Activated T-cell treated with anti-CD3 and anti-CD28 coated beads, Interleukin-2, amount 50 U/mL, for 72 hours (primary cell): ENCODE data around the gene HBA1. TPM values are rescaled to one million over a fixed set of nuclear protein-coding genes. Genes with fewer than 3 reads are reported as not detected.
A peak's percentile ranks its signal among the peaks of the same experiment; 100 is the strongest.
"Not testable (repeated sequence)": the region's sequence is repeated elsewhere in the genome, so short reads cannot be mapped to it uniquely, and the experiment has no call there.

Experiments
- ATAC-seq, 2 donors: fragments of 150-1000 bp; cut with Tn5 transposase; replicated peaks in 1 of 2; 2 replicates each; pipeline ENCODE4 v1.10.0; 2021; ENCODE audit warnings: moderate library complexity in 2 of 2, mild to moderate bottlenecking in 1 of 2
- DNase-seq, 2 donors: peaks; one replicate each; pipeline ENCODE4 v3.0.0; 2021 to 2022; ENCODE audit warnings: mixed read lengths in 1 of 2
- H3K27ac Mint-ChIP-seq: one replicate; pipeline ENCODE4 v1.8.0; 2022; ENCODE audit warnings: mild to moderate bottlenecking, moderate library complexity, mixed read lengths
- H3K27me3 Mint-ChIP-seq: one replicate; pipeline ENCODE4 v1.8.0; 2022; ENCODE audit warnings: low read depth, mixed read lengths
- H3K36me3 Mint-ChIP-seq, 2 donors: one replicate each; pipeline ENCODE4 v1.8.0; 2022; ENCODE audit warnings: mixed read lengths in 2 of 2, mild to moderate bottlenecking in 1 of 2; ENCODE audit not compliant: insufficient read depth in 2 of 2
- H3K4me1 Mint-ChIP-seq: one replicate; pipeline ENCODE4 v1.8.0; 2022; ENCODE audit warnings: low read depth, mixed read lengths
- H3K4me3 Mint-ChIP-seq, 2 donors: one replicate each; pipeline ENCODE4 v1.8.0; 2022; ENCODE audit warnings: mild to moderate bottlenecking in 2 of 2, mixed read lengths in 2 of 2, moderate library complexity in 2 of 2
- H3K9me3 Mint-ChIP-seq, 2 donors: one replicate each; pipeline ENCODE4 v1.8.0; 2022; ENCODE audit warnings: mixed read lengths in 2 of 2
- total RNA-seq, 2 donors: library from RNA; stranded (reverse); gene quantifications; one replicate each; pipeline ENCODE4 v1.2.3, GENCODE V29; 2022

The HBA1 gene
- total RNA-seq, 2 donors from 2014 or later = 1.1 TPM; not detected in 1

DNA sequence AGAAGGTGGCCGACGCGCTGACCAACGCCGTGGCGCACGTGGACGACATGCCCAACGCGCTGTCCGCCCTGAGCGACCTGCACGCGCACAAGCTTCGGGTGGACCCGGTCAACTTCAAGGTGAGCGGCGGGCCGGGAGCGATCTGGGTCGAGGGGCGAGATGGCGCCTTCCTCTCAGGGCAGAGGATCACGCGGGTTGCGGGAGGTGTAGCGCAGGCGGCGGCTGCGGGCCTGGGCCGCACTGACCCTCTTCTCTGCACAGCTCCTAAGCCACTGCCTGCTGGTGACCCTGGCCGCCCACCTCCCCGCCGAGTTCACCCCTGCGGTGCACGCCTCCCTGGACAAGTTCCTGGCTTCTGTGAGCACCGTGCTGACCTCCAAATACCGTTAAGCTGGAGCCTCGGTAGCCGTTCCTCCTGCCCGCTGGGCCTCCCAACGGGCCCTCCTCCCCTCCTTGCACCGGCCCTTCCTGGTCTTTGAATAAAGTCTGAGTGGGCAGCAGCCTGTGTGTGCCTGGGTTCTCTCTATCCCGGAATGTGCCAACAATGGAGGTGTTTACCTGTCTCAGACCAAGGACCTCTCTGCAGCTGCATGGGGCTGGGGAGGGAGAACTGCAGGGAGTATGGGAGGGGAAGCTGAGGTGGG is 3.1 kb upstream of the HBA1 start:
- Mint-ChIP-seq H3K27me3 (peaks cover 74% of the 10 kb centered on the region), H3K4me3 (peak overlapping the region; percentile 38 to 73)
- not testable (repeated sequence) for H3K36me3 Mint-ChIP-seq, H3K4me1 Mint-ChIP-seq, H3K27ac Mint-ChIP-seq, DNase-seq, H3K9me3 Mint-ChIP-seq, ATAC-seq

DNA sequence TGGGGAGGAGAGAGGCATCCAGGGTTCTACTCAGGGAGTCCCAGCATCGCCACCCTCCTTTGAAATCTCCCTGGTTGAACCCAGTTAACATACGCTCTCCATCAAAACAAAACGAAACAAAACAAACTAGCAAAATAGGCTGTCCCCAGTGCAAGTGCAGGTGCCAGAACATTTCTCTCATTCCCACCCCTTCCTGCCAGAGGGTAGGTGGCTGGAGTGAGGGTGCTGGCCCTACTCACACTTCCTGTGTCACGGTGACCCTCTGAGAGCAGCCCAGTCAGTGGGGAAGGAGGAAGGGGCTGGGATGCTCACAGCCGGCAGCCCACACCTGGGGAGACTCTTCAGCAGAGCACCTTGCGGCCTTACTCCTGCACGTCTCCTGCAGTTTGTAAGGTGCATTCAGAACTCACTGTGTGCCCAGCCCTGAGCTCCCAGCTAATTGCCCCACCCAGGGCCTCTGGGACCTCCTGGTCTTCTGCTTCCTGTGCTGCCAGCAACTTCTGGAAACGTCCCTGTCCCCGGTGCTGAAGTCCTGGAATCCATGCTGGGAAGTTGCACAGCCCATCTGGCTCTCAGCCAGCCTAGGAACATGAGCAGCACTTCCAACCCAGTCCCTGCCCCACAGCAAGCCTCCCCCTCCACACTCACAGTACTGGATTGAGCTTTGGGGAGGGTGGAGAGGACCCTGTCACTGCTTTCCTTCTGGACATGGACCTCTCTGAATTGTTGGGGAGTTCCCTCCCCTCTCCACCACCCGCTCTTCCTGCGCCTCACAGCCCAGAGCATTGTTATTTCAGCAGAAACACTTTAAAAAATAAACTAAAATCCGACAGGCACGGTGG is 2.3 kb upstream of the HBA1 start:
- not testable (repeated sequence) for H3K36me3 Mint-ChIP-seq, DNase-seq, H3K9me3 Mint-ChIP-seq, H3K27ac Mint-ChIP-seq, ATAC-seq, H3K4me1 Mint-ChIP-seq
- H3K27me3 Mint-ChIP-seq = peaks cover 73% of the 10 kb centered on the region
- H3K4me3 Mint-ChIP-seq = peak overlapping the region in 1 of 2 donors; percentile 8

DNA sequence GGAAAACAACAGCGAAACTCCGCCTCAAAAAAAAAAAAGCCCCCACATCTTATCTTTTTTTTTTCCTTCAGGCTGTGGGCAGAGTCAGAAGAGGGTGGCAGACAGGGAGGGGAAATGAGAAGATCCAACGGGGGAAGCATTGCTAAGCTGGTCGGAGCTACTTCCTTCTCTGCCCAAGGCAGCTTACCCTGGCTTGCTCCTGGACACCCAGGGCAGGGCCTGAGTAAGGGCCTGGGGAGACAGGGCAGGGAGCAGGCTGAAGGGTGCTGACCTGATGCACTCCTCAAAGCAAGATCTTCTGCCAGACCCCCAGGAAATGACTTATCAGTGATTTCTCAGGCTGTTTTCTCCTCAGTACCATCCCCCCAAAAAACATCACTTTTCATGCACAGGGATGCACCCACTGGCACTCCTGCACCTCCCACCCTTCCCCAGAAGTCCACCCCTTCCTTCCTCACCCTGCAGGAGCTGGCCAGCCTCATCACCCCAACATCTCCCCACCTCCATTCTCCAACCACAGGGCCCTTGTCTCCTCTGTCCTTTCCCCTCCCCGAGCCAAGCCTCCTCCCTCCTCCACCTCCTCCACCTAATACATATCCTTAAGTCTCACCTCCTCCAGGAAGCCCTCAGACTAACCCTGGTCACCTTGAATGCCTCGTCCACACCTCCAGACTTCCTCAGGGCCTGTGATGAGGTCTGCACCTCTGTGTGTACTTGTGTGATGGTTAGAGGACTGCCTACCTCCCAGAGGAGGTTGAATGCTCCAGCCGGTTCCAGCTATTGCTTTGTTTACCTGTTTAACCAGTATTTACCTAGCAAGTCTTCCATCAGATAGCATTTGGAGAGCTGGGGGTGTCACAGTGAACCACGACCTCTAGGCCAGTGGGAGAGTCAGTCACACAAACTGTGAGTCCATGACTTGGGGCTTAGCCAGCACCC is 1.2 kb upstream of the HBA1 start:
- H3K27me3 Mint-ChIP-seq = peaks cover 66% of the 10 kb centered on the region
- ATAC-seq (no peak), DNase-seq (no peak)
- H3K4me3 Mint-ChIP-seq = peak overlapping the region in 1 of 2 donors; percentile 12
- no peaks in the 10 kb centered on the region for H3K36me3 Mint-ChIP-seq
- H3K9me3 Mint-ChIP-seq = no peaks in the 10 kb centered on the region
- H3K4me1 Mint-ChIP-seq = peaks cover 6% of the 10 kb centered on the region
- no peak overlapping the region for H3K27ac Mint-ChIP-seq

DNA sequence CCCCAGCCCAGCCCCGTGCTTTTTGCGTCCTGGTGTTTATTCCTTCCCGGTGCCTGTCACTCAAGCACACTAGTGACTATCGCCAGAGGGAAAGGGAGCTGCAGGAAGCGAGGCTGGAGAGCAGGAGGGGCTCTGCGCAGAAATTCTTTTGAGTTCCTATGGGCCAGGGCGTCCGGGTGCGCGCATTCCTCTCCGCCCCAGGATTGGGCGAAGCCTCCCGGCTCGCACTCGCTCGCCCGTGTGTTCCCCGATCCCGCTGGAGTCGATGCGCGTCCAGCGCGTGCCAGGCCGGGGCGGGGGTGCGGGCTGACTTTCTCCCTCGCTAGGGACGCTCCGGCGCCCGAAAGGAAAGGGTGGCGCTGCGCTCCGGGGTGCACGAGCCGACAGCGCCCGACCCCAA is 474 bp upstream of the HBA1 start:
- H3K27ac Mint-ChIP-seq, DNase-seq, H3K36me3 Mint-ChIP-seq, H3K9me3 Mint-ChIP-seq, H3K4me1 Mint-ChIP-seq: not testable (repeated sequence)
- Mint-ChIP-seq H3K4me3 (peak overlapping the region in 1 of 2 donors; percentile 54), H3K27me3 (peaks cover 58% of the 10 kb centered on the region)
- peak in 1 of 2 donors; percentile 1 for ATAC-seq

DNA sequence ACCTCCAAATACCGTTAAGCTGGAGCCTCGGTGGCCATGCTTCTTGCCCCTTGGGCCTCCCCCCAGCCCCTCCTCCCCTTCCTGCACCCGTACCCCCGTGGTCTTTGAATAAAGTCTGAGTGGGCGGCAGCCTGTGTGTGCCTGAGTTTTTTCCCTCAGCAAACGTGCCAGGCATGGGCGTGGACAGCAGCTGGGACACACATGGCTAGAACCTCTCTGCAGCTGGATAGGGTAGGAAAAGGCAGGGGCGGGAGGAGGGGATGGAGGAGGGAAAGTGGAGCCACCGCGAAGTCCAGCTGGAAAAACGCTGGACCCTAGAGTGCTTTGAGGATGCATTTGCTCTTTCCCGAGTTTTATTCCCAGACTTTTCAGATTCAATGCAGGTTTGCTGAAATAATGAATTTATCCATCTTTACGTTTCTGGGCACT is 928 bp downstream of the HBA1 start:
- Mint-ChIP-seq H3K9me3 (no peaks in the 10 kb centered on the region), H3K4me3 (peak overlapping the region; percentile 32 to 52), H3K27ac (no peak overlapping the region)

DNA sequence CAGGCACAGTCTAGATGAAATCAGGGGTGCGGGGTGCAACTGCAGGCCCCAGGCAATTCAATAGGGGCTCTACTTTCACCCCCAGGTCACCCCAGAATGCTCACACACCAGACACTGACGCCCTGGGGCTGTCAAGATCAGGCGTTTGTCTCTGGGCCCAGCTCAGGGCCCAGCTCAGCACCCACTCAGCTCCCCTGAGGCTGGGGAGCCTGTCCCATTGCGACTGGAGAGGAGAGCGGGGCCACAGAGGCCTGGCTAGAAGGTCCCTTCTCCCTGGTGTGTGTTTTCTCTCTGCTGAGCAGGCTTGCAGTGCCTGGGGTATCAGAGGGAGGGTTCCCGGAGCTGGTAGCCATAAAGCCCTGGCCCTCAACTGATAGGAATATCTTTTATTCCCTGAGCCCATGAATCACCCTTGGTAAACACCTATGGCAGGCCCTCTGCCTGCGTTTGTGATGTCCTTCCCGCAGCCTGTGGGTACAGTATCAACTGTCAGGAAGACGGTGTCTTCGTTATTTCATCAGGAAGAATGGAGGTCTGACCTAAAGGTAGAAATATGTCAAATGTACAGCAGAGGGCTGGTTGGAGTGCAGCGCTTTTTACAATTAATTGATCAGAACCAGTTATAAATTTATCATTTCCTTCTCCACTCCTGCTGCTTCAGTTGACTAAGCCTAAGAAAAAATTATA is 1.6 kb downstream of the HBA1 start:
- ATAC-seq (no peak), DNase-seq (no peak)
- Mint-ChIP-seq H3K27ac (no peak overlapping the region), H3K27me3 (peaks cover 49% of the 10 kb centered on the region), H3K4me1 (no peaks in the 10 kb centered on the region), H3K36me3 (no peaks in the 10 kb centered on the region), H3K9me3 (no peaks in the 10 kb centered on the region), H3K4me3 (peak overlapping the region; percentile 32 to 52)

More for the DNA sequence above, 928 bp downstream of the HBA1 start:
- no peaks in the 10 kb centered on the region for H3K36me3 Mint-ChIP-seq
- ATAC-seq (no peak), DNase-seq (no peak)
- H3K27me3 Mint-ChIP-seq = peaks cover 50% of the 10 kb centered on the region
- no peaks in the 10 kb centered on the region for H3K4me1 Mint-ChIP-seq

DNA sequence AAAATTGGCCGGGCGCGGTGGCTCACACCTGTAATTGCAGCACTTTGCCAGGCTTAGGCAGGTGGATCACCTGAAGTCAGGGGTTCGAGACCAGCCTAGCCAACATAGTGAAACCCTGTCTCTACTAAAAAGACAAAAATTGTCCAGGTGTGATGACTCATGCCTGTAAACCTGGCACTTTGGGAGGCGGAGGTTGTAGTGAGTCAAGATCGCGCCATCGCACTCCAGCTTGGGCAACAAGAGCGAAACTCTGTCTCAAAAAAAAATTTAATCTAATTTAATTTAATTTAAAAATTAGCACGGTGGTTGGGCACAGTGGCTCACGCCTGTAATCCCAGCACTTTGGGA is 2.2 kb downstream of the HBA1 start:
- Mint-ChIP-seq H3K4me1 (no peaks in the 10 kb centered on the region), H3K36me3 (no peaks in the 10 kb centered on the region), H3K27me3 (peaks cover 44% of the 10 kb centered on the region), H3K4me3 (no peak overlapping the region), H3K9me3 (no peaks in the 10 kb centered on the region), H3K27ac (no peak overlapping the region)
- ATAC-seq (no peak), DNase-seq (no peak)

DNA sequence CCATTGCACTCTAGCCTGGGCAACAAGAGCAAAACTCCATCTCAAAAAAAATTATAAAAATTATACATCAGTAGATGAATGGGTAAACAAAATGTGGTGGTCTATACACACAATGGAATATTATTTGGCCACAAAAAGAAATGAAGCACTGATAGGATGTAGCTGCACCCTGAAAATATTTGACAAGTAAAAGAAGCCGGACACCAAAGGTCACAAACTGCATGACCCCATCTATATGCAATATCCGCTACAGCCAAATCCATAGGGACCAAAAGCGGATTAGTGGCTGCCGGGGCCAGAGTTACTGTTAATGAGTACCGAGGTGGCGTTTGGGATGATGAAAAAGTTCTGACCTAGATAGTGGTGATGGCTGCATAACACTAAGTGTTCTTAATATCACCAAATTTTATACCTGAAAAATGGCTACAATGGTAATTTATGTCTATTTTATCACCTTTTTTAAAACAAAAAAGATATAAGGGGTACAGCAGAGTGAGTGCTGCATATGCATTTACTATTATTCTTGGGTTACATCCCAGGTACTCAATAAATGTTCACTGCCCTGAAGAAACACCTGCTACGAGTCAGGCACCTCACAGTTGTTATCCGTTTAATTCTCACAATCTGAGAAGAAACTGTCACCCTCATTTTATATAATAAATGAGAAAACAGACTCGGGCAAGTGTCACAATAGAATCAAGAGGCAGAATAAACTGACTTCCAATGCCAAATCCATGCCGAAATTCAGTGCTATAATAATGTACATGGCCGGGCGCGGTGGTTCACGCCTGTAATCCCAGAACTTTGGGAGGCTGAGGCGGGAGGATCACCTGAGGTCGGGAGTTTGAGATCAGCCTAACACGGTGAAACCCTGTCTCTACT is 3.0 kb downstream of the HBA1 start:
- no peak overlapping the region for H3K27ac Mint-ChIP-seq
- H3K9me3 Mint-ChIP-seq = no peaks in the 10 kb centered on the region
- peak overlapping the region; percentile 59 to 67 for H3K4me3 Mint-ChIP-seq
- H3K4me1 Mint-ChIP-seq = no peaks in the 10 kb centered on the region
- H3K36me3 Mint-ChIP-seq = no peaks in the 10 kb centered on the region
- DNase-seq (no peak), ATAC-seq (no peak)
- peaks cover 36% of the 10 kb centered on the region for H3K27me3 Mint-ChIP-seq

DNA sequence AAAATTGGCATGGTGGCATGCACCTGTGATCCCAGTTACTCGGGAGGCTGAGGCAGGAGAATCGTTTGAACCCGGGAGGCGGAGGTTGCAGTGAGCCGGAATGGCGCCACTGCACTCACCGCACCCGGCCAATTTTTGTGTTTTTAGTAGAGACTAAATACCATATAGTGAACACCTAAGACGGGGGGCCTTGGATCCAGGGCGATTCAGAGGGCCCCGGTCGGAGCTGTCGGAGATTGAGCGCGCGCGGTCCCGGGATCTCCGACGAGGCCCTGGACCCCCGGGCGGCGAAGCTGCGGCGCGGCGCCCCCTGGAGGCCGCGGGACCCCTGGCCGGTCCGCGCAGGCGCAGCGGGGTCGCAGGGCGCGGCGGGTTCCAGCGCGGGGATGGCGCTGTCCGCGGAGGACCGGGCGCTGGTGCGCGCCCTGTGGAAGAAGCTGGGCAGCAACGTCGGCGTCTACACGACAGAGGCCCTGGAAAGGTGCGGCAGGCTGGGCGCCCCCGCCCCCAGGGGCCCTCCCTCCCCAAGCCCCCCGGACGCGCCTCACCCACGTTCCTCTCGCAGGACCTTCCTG is 3.7 kb downstream of the HBA1 start, which contains the start of gene HBQ1:
Gene HBQ1 (plus strand): TSS at position 359 of the 575 bp plus-strand sequence. CDS start 28 bp downstream, at position 387.
- no peak within 1 kb of the TSS for H3K27ac Mint-ChIP-seq
- DNase-seq = peak; percentile 47 to 67
- H3K36me3 Mint-ChIP-seq = no peaks in the 10 kb centered on the region
- H3K4me3 Mint-ChIP-seq = peak within 1 kb of the TSS; percentile 59 to 72
- H3K4me1 Mint-ChIP-seq = no peaks in the 10 kb centered on the region
- H3K27me3 Mint-ChIP-seq = peaks cover 29% of the 10 kb centered on the region
- ATAC-seq = peak; percentile 24 to 26
- no peaks in the 10 kb centered on the region for H3K9me3 Mint-ChIP-seq

DNA sequence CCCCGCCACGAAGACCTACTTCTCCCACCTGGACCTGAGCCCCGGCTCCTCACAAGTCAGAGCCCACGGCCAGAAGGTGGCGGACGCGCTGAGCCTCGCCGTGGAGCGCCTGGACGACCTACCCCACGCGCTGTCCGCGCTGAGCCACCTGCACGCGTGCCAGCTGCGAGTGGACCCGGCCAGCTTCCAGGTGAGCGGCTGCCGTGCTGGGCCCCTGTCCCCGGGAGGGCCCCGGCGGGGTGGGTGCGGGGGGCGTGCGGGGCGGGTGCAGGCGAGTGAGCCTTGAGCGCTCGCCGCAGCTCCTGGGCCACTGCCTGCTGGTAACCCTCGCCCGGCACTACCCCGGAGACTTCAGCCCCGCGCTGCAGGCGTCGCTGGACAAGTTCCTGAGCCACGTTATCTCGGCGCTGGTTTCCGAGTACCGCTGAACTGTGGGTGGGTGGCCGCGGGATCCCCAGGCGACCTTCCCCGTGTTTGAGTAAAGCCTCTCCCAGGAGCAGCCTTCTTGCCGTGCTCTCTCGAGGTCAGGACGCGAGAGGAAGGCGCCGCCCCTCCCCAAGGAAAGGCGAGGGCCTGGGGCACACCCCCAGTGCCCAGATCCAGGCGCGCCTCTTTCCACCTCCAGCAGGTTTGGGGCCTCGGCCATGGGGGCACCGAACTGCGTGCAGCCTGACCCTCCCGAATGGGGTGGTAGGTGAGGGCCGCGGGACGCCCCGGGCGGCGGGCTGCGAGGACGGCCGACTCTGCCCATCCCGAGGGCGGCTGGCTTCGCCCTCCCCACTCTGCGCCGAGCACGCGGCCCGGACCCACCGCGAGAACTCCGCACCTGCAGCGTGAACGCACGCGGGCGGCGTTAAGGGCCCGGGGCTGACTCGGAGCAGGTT is 4.4 kb downstream of the HBA1 start:
- ATAC-seq = peak; percentile 78 to 84
- Mint-ChIP-seq H3K36me3 (peaks cover 0 to 5% of the 10 kb centered on the region in 2 donors), H3K4me3 (peak overlapping the region; percentile 46 to 72), H3K4me1 (no peaks in the 10 kb centered on the region), H3K9me3 (no peaks in the 10 kb centered on the region), H3K27me3 (peaks cover 22% of the 10 kb centered on the region), H3K27ac (no peak overlapping the region)
- peak; percentile 87 to 92 for DNase-seq

DNA sequence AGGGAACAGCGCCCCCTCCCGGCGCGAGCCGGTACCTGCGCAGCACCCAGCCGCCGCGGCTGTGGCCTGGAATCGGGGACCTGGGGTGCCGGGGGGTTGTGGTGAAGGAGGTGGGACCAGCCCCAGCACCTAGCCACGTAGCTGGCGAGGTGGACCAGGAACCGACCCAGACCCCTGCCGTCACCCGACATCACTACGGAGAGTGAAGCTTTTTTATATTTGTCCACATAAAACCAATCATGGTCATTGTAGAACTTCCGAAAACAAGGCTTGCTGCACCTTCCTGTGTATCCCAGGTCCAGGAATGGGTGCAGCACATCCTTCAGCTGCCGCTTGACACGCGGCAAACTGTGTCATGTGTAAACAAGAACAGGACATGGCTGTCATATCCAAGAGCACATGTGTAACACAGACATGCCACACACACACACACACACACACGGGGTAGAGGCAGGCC is 5.1 kb downstream of the HBA1 start:
- Mint-ChIP-seq H3K4me3 (no peak overlapping the region), H3K9me3 (no peaks in the 10 kb centered on the region)
- no peak for ATAC-seq

More for the DNA sequence above, 5.1 kb downstream of the HBA1 start:
- peaks cover 22% of the 10 kb centered on the region for H3K27me3 Mint-ChIP-seq
- no peak for DNase-seq
- H3K27ac Mint-ChIP-seq = no peak overlapping the region
- H3K36me3 Mint-ChIP-seq = peaks cover 0 to 5% of the 10 kb centered on the region in 2 donors
- no peaks in the 10 kb centered on the region for H3K4me1 Mint-ChIP-seq
